Astrocyte (in vitro differentiated cells and primary cell): ENCODE measurements around the gene SUPT3H. TPM values are rescaled to one million over a fixed set of nuclear protein-coding genes. Genes with fewer than 3 reads are reported as not detected.
A peak's percentile ranks its signal among the peaks of the same experiment; 100 is the strongest.

Experiments
- DNase-seq: peaks from one replicate; pipeline ENCODE4 v3.0.0-alpha.2; 2010; ENCODE audit warnings: low read depth
- FAIRE-seq: peaks from 2 replicates; lab custom pipeline; 2011; peaks lifted over from hg19 to GRCh38; lab: Jason Lieb, UNC
- H2AFZ ChIP-seq: 2 replicates; pipeline ENCODE4 v1.6.0; 2012; ENCODE audit warnings: low read depth, low read length, inconsistent platforms
- H3K27ac ChIP-seq: 2 replicates; pipeline ENCODE4 v1.5.1; 2011; ENCODE audit warnings: low read depth, low read length, inconsistent platforms
- H3K27me3 ChIP-seq: 2 replicates; pipeline ENCODE4 v1.6.0; 2011; ENCODE audit warnings: low read length, inconsistent platforms; ENCODE audit not compliant: insufficient read depth
- H3K36me3 ChIP-seq: 2 replicates; pipeline ENCODE4 v1.5.1; 2011; ENCODE audit warnings: low read length, inconsistent platforms; ENCODE audit not compliant: insufficient read depth
- H3K4me1 ChIP-seq: 2 replicates; pipeline ENCODE4 v1.5.1; 2011; ENCODE audit warnings: low read length, inconsistent platforms; ENCODE audit not compliant: insufficient read depth
- H3K4me2 ChIP-seq: 2 replicates; pipeline ENCODE4 v1.6.0; 2012; ENCODE audit warnings: low read length, inconsistent platforms
- H3K4me3 ChIP-seq: 2 replicates; pipeline ENCODE4 v1.5.1; 2011; ENCODE audit warnings: low read depth, mild to moderate bottlenecking, low read length, inconsistent platforms; ENCODE audit not compliant: insufficient read depth
- H3K79me2 ChIP-seq: 2 replicates; pipeline ENCODE4 v1.6.0; 2012; ENCODE audit warnings: mild to moderate bottlenecking, low read length, inconsistent platforms; ENCODE audit not compliant: insufficient read depth
- H3K9ac ChIP-seq: 2 replicates; pipeline ENCODE4 v1.6.0; 2012; ENCODE audit warnings: mild to moderate bottlenecking, low read length, inconsistent platforms
- H3K9me3 ChIP-seq: 2 replicates; pipeline ENCODE4 v1.5.1; 2012; ENCODE audit warnings: low read depth, mild to moderate bottlenecking, low read length, inconsistent platforms; ENCODE audit not compliant: insufficient read depth
- H4K20me1 ChIP-seq: 2 replicates; pipeline ENCODE4 v1.6.0; 2012; ENCODE audit warnings: low read length, inconsistent platforms; ENCODE audit not compliant: insufficient read depth
- H3K27ac Mint-ChIP-seq: one replicate; pipeline ENCODE4 v1.8.0; 2021; ENCODE audit warnings: mild to moderate bottlenecking, mixed read lengths; ENCODE audit not compliant: unreplicated experiment
- H3K27me3 Mint-ChIP-seq: one replicate; pipeline ENCODE4 v1.8.0; 2021; ENCODE audit warnings: low read depth, mixed read lengths; ENCODE audit not compliant: unreplicated experiment
- H3K36me3 Mint-ChIP-seq: one replicate; pipeline ENCODE4 v1.8.0; 2021; ENCODE audit warnings: low read depth, mixed read lengths; ENCODE audit not compliant: unreplicated experiment
- H3K4me1 Mint-ChIP-seq: one replicate; pipeline ENCODE4 v1.8.0; 2021; ENCODE audit warnings: low read depth, mixed read lengths; ENCODE audit not compliant: unreplicated experiment
- H3K4me3 Mint-ChIP-seq: one replicate; pipeline ENCODE4 v1.8.0; 2021; ENCODE audit warnings: mild to moderate bottlenecking, moderate library complexity, mixed read lengths; ENCODE audit not compliant: unreplicated experiment
- H3K9me3 Mint-ChIP-seq: one replicate; pipeline ENCODE4 v1.8.0; 2021; ENCODE audit warnings: mild to moderate bottlenecking, mixed read lengths; ENCODE audit not compliant: unreplicated experiment
- EZH2 ChIP-seq: IDR thresholded peaks from 2 replicates; pipeline ENCODE4 v1.6.1; 2012; ENCODE audit warnings: mild to moderate bottlenecking, low read length, inconsistent platforms; ENCODE audit not compliant: insufficient read depth
- total RNA-seq: library from RNA; stranded (reverse); gene quantifications from 2 replicates; pipeline ENCODE4 v1.2.1, GENCODE V29; 2021
- TF ChIP-seq, protein P1 (sequence below): IDR thresholded peaks from 2 replicates; pipeline ENCODE4 v1.5.1; 2011; ENCODE audit warnings: low read depth, mild to moderate bottlenecking, inconsistent platforms, low read length, moderate library complexity; ENCODE audit not compliant: insufficient read depth

SUPT3H gene
- total RNA-seq, 1 donor from 2014 or later: 12.4 TPM

DNA sequence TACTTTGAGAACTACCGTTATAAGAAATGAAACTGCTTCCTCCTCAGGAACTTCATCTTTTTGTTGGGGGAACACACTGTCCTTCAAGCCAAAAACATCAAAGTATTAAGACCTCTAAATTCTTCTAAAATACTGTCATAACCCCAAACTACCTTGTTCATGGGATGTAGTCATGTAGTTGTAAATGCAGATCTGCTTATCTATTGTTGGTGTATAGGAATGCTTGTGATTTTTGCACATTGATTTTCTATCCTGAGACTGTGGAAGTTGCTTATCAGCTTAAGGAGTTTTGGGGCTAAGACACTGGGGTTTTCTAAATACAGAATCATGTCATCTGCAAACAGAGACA, 332.5 kb downstream of the SUPT3H start:
- TF ChIP-seq, protein P1, sequence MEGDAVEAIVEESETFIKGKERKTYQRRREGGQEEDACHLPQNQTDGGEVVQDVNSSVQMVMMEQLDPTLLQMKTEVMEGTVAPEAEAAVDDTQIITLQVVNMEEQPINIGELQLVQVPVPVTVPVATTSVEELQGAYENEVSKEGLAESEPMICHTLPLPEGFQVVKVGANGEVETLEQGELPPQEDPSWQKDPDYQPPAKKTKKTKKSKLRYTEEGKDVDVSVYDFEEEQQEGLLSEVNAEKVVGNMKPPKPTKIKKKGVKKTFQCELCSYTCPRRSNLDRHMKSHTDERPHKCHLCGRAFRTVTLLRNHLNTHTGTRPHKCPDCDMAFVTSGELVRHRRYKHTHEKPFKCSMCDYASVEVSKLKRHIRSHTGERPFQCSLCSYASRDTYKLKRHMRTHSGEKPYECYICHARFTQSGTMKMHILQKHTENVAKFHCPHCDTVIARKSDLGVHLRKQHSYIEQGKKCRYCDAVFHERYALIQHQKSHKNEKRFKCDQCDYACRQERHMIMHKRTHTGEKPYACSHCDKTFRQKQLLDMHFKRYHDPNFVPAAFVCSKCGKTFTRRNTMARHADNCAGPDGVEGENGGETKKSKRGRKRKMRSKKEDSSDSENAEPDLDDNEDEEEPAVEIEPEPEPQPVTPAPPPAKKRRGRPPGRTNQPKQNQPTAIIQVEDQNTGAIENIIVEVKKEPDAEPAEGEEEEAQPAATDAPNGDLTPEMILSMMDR: no peak
- TF ChIP-seq EZH2: no peak
- no peak overlapping the region for H3K27ac Mint-ChIP-seq
- no peaks in the 10 kb centered on the region for H3K79me2 ChIP-seq

DNA sequence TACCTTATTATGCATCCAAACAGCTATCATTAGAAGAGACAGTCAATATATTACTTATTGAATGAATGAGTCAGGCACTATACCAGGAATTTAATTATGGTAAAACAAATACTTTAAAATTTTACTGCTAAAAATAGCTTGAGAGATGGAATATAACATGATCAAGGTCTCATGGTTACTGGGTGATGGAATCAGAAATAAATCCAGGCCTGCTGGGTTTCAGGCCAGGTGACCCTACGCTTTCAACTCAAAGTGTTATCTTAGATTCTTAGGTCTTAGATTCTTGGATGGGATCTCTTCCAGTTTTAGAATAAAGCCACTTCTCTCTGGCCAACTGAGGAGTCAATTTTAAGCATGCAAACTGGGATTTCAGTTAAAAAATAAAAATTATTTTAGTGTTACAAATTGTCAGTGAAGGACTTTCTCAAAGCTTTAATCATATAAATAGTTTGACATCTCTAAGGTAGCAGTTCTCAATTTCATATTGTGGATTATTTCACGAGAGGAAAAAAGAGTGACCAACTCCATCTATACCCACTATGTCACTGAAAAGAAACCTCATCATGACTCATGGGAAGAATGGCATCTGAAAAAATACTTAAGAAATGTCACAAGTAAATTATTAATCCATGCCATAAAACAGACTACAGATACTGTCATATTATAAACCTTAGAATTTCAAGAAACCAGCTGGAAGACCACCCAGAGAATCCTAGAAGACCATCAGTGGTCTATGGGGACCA, 333.1 kb downstream of the SUPT3H start:
- no peaks in the 10 kb centered on the region for H3K36me3 Mint-ChIP-seq
- no peak overlapping the region for H3K27ac ChIP-seq

More for the DNA sequence above, 332.5 kb downstream of the SUPT3H start:
- Histone ChIP-seq H3K36me3 (no peaks in the 10 kb centered on the region), H3K4me2 (peak overlapping the region; percentile 25), H4K20me1 (no peaks in the 10 kb centered on the region), H3K27ac (no peak overlapping the region), H3K4me1 (peaks cover 6% of the 10 kb centered on the region), H3K9me3 (no peaks in the 10 kb centered on the region), H3K27me3 (no peaks in the 10 kb centered on the region), H2AFZ (no peak overlapping the region), H3K9ac (no peak overlapping the region), H3K4me3 (no peak overlapping the region)
- Mint-ChIP-seq H3K4me1 (peaks cover 30% of the 10 kb centered on the region), H3K36me3 (no peaks in the 10 kb centered on the region), H3K9me3 (no peaks in the 10 kb centered on the region), H3K27me3 (no peaks in the 10 kb centered on the region), H3K4me3 (no peak overlapping the region)
- DNase-seq (peak; percentile 32), FAIRE-seq (no peak)

More for the DNA sequence above, 333.1 kb downstream of the SUPT3H start:
- peaks cover 6% of the 10 kb centered on the region for H3K4me1 ChIP-seq
- H2AFZ ChIP-seq: no peak overlapping the region
- H3K4me3 Mint-ChIP-seq: peak overlapping the region; percentile 36
- no peaks in the 10 kb centered on the region for H4K20me1 ChIP-seq
- H3K9me3 ChIP-seq: no peaks in the 10 kb centered on the region
- peaks cover 24% of the 10 kb centered on the region for H3K4me1 Mint-ChIP-seq
- FAIRE-seq (no peak), DNase-seq (peak; percentile 8)
- H3K4me3 ChIP-seq: no peak overlapping the region
- no peak overlapping the region for H3K9ac ChIP-seq
- no peaks in the 10 kb centered on the region for H3K79me2 ChIP-seq
- no peak for TF ChIP-seq EZH2
- TF ChIP-seq, protein P1: no peak
- H3K27ac Mint-ChIP-seq: peak overlapping the region; percentile 16
- H3K4me2 ChIP-seq: peak overlapping the region; percentile 25
- H3K9me3 Mint-ChIP-seq: no peaks in the 10 kb centered on the region
- H3K27me3 Mint-ChIP-seq: no peaks in the 10 kb centered on the region
- no peaks in the 10 kb centered on the region for H3K36me3 ChIP-seq
- H3K27me3 ChIP-seq: no peaks in the 10 kb centered on the region
